Measurements from ENCODE around the gene ITGA8.
"Not testable (repeated sequence)": the region's sequence is repeated elsewhere in the genome, so short reads cannot be mapped to it uniquely, and the experiment has no call there.

Gene ITGA8

DNA sequence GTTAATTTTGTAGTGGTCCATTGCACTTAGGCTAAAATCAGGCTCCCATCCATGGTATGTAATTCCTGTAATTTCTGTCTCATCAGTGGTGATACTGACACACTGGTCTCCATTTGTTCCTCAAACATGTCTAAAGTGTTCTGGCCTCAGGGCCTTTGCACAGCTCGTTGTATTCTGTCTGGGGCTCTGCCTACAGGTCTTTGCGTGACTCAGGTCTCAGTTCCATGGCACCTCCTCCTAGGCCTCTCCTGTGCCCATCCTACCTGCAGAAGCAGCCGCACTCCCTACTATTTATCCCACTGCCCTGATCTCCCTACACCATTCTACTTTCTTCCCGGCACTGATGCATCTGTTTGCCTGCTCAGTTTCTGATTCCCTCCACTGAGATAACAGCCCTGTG is 173.8 kb downstream of the ITGA8 start:
- DNase-seq: no peak

DNA sequence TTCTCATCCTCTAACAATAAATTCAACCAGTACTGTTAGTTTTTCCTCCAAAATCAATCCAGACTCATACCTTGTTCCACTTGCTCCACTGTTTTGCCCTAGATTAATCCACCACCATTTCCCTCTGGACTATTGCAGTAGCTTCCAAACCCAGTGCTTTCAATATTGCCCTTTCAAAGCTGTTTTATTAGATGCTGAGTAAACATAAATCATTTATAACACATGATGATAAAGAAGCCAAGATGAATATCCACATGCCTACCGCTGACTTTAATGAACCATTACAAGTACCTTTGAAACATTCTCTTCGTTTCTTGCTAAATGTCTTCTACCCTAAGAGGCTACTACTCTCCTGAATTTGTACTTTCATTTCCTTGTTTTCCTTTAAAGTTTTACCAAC is 174.5 kb downstream of the ITGA8 start:
- no peak for DNase-seq

DNA sequence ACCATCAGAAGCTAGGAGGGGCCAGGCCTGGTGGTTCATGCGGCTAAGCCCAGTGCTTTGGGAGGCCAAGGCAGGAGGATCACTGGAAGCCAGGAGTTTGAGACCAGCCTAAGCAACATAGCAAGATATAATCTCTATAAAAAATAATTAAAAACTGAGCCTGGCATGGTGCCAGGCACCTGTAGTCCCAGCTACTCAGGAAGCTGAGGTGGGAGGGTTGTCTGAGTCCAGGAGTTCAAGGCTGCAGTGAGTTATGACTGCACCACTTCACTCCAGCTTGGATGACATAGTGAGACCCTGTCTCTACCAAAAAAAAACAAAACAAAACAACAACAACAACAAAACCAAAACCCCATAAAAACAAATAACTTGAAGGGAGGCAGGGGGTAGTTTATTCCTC is 175.7 kb downstream of the ITGA8 start:
- DNase-seq: no peak

DNA sequence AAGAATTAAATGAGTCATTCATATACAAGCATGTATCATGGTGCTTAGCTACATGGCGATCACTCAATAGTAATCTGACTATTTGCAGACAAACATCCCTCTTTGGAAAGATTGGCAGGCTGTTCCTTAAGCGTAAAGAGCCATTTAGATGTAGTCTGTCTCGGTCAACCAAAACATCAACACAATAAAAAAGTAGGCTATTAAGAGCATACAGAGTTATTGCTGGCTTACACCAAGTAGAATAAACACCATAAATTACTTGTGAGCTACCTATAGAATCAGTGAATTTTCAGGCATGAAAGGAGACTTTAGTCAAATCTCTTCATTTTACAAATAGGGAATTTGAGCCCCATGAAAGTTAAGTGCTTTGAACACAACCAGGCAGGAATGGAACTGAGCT is 176.9 kb downstream of the ITGA8 start:
- no peak for DNase-seq

DNA sequence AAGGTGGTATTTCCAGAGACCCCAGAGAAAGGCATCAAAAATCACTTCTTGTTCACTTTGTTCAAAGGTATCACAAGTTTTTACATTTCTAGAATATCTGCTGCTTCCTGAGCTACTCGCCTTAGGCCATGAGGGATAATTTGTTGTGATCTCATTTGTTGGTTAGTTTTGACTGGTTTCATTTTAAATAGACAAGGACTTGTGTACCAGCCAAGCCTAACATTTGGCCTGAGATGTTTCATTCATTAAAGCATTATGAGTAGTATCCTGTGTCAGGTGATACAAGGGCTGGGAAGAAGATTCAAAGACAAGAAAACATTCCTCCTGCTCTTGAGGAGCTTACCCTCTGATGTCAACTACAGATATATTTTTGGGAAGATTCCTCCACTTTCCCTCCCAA is 178.3 kb downstream of the ITGA8 start:
- no peak for DNase-seq

DNA sequence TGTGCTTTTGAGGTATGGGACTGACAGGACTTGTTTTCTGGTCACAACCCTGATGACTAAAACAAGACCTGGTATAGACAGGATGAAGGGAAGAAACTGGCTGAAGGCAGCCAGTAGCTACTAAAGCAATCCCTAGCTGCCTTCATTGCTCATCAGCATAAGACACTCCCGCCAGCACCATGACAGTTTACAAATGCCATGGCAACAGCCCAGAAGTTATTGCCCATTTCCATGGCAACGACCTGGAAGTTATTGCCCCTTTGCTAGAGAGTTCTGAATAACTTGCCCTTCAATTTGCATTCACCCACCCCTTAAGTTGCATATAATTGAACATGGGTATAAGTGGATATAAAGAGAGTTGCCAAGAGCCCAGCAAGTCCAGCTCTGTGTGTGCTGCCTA is 179.0 kb downstream of the ITGA8 start:
- no peak for DNase-seq

DNA sequence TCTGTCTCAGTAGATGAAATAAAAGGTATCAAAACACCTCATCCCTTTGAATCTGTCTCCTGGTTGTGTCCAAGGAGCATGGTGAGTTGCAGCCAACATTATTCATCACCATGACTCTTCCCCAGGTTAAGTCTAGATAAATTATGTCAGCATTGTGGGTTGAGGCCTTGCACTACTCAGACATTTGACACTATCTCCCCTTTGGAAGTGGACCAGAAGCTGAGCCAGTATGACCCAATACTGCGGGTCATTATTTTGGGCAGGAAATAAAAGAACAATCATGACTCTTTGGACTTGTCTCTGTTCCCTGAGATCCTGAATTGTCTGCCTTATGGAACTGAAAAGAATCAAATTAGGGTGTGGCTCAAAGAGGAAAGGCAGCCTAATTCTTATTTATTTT is 180.5 kb downstream of the ITGA8 start:
- no peak for DNase-seq

DNA sequence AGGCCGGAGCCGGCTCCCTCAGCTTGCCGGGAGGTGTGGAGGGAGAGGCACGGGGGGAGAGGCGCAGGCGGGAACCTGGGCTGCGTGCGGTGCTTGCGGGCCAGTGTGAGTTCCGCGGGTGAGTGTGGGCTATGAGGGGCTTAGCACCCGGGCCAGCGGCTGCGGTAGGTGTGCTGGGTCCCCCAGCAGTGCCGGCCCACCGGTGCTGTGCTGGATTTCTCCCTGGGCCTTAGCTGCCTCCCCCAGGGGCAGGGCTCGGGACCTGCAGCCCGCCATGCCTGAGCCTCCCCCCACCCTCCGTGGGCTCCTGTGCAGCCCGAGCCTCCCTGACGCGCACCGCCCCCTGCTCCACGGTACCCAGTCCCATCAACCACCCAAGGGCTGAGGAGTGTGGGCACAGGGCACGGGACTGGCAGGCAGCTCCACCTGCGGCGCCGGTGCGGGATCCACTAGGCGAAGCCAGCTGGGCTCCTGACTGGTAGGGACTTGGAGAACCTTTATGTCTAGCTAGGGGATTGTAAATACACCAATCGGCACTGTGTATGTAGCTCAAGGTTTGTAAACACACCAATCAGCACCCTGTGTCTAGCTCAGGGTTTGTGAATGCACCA is 184.7 kb downstream of the ITGA8 start:
- not testable (repeated sequence) for DNase-seq

DNA sequence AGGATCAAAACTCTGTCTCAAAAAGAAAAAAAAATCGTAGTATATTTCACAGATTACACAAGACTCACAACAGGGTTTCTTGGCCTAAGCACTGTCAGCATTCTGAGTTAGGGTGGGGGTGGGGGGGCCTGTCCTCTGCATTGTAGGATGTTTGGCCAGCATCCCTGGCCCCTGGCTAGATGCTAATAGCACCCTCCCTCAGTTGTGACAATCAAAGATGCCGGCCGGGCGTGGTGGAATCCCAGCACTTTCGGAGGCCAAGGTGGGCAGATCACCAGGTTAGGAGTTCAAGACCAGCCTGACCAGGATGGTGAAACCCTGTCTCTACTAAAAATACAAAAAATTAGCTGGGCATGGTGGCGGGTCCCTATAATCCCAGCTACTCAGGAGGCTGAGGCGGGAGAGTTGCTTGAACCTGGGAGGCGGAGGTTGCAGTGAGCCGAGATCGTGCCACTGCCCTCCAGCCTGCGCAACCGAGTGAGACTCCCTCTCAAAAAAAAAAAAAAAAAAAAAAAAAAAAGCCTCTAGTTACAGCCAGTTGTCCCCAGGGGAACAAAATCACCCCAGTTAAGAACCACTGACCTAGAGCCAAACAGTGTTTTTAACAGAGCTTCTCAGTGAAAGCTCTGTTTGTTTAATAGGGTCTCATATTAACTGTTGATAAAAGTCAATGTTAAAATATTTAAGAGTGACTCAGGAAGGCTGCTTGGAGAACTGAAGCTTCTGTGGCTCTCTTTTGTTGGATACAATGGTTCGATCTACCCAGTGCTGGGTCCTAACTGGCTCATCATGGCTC is 187.6 kb downstream of the ITGA8 start:
- no peak for DNase-seq

DNA sequence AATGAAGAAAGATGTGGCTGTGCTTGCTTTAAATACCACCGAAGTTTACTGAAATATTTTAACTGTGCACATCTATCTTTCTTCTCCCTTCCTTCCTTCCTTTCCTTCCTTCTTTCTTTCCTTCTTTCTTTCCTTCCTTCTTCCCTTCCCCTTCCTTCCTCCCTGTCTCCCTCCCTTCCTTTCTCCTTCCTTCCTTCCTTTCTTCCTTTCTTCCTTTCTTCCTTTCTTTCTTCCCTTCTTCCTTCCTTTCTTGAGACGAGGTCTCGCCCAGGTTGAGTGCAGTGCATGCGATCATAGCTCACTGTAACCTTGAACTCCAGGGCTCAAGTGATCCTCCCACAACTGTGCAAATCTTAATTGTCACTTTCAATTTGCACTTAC is 190.9 kb downstream of the ITGA8 start:
- no peak for DNase-seq

DNA sequence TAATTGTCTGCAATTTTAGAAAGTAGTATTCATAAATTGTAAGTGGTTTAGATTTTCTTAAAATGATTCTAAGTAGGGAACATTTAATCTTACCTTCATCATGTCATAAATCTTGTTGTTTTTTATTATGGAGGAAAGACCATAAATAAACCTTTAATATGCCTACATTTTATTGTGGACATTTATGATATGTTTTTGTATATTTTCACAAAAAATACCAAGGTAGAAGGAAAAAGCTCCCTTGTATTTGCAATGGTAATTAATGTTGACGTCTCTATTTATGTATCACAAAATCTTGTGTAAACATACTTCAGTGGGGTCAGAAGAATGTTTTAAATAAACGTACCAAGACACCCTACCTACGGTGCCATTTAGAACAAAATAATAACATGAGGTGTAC is 193.0 kb downstream of the ITGA8 start:
- no peak for DNase-seq

DNA sequence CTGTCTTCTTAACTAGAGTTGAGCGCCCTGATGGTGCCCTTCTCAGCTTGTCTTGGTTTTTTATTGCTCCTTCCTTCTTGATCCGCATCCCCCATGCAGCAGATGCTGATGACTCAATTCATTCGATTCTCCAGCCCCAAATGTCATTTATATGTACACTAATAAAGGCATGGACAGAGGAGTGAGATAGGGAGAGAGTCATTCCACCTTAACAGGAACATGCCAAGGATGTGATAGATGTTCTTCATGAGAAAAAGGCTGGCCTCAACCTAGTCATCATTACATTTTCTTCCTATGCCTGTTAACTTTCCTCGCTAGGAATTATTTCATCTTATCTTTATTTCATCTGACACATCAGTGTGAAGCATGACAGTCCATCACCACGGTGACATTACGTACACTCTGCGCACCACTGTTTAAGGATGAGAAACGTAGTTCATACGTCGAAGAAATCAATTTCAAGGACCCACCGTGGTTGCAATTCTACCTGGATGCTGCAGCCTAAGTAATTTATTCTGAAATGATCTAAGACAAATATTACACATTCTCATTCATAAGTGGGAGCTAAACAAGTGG is 198.3 kb downstream of the ITGA8 start:
- no peak for DNase-seq

DNA sequence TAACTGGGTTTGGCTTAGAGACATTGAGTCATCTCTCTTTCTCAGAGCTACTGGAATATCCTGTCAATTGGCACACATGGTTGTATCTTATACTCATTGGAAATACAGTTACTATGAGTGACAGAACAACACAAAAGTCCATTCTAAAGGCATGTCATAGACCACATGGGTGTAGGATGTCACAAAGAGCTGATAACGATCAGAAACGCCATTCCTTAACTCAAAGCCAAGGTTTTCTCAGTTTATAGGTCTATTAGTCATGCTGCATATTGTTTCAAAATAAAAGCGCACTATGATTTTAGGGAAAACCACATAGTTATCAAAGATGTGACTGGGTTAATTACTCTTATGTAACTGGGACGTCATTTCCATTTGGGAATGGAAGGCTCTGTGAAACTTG is 201.5 kb downstream of the ITGA8 start:
- no peak for DNase-seq

DNA sequence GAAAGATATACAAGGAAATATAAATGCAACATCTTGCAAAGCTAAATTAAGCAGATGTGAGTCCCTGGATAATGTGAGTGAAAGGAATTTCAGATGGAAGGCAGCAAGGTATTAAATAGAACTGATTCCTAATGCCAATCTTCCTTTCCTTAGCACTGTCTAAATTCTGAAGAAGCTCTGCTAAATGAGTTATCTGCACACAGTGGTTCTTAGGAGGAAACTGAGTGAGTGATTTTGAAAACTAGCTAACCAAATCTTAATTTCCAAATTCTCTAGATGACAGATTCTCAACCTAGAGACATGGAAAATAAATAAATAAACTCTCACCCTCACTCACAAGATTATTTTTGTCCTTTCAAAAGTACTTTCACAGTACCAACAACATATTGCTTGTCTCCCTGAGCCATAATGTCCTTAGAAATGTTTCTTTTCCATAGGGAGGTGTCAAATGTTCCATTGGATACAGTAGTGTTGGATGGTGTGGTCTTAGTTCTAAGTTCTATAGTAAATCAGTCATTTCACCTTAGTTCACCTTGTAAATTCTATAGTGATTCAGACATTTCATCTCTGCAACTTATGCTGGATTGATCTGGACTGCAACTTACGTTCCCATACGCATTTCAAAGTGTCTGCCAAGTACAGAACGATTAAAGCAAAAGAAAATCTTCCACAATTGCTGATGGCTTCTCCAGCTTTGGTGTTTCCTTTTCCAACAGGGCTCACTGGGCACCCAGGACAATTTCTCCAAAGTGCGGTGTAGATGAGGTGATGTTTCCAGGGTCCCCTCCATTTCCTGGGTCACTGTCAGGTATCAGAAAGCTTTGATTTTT is 203.3 kb downstream of the ITGA8 start:
- DNase-seq: no peak

DNA sequence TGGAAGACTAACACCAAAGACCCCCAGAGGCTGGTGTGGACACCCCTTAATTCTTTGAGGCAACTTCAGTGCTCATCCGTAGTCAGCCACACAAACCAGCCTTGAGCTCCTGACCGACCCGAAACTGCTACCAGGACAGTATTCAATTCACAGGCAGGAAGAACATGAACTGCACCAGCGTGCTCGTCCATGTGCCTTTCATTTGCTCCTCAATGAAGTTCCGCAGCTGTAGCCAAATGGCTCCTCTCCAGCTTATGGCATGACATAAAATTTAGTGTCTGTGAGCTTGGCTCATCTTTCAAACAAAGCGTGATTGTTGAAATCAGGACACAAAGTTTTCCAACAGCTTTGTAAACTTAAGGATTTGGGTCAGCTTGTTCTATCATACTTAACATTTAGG is 204.5 kb downstream of the ITGA8 start:
- DNase-seq: no peak

DNA sequence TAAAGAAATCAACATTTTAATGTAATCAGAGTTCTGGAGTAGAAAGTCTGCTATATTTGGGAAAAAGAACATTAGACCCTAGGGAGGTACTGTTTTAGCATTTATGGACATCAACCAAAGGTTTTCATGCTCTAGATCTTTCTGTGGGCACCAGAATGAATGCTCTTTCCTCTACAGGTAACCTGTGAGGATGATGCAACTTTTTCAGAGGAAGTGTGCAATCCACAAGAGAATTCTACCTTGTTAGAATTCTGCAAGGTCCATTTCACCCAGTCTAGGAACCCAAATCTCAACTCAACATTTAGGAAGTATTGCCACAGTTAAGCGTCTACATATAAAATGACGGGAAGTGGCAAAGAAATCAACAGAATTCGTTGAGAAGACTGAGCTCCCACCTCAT is 208.8 kb downstream of the ITGA8 start:
- no peak for DNase-seq

DNA sequence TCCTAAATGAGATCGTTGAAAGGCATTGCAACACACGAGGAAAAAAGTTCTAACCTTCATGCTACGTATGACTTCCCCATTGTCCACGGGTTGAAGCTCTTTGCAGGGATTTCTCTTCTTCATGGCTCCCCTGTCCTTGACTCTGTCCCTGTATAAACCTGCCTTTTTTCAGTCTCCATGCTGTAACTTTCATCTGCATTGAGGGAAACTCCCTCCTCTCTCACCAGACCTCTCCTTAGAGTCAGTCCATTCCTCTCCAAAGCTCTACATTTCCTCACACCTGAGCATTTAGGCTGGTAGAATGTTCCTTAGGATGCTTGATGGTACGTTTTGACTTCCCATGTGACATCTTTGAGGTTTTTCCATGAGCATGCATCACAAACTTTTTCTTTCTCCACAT is 214.4 kb downstream of the ITGA8 start:
- DNase-seq: no peak

DNA sequence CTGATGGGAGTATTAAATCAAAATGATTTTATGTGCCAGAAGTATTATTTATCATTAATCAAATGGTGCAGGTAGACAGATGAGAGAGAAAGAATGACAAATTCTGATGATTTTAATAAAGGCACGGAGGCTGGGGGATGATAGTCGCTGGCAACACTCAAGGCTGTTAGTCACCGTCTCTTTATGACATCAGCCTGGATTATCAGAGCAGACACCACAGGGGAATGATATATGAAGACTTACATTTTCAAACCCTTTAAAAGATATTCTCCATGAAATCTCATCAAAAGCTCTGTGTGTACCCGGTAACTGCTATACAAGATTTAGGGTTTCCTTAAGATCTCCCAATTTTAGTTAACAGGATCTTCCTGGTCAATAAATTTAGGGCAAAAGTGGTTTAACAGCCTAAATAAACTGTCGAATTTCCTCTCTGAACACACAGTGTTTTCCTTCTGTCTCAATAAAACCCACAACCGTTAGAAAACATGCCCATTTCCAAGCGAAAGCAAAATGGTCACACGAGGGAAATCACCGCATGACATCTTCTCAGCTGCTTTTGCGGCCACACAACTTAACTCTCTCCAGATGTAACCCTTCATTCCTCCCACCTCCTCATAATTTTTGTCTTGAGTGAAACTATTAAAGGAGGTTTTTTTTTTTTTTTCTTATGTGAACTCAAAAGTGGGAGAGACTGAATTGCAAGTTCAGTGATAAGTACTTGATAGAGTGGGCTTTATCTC is 215.5 kb downstream of the ITGA8 start:
- DNase-seq: no peak

DNA sequence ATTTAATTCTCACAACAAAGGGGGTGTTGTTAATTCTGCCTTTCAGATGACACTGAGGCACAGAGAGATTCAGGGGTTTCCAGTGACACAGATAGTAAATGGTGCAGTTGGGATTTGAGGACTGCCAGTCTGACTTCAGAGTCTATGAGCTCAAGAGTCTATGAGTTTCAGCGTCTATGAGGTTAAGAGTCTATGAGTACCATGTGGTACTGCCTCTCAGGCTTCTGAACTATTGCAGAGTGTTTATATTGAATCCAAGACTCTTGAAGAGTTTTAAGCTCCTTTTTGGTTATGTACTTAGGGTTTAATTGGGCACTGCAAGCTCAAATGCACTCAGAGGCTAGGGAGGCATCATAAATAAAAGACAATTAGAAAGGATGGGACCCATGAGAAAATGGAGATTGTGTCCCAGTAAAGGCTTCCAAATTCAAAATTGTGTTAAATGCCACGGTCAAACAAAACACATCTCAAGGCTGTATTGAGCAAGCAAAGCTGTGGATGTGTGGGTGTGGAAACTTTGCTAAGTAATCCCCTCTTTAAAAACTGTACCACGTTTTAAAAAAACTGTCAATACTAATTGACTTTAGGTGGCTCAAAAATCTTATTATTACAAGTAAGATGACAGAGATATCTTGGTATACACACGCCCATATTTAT is 224.7 kb downstream of the ITGA8 start:
- no peak for DNase-seq

DNA sequence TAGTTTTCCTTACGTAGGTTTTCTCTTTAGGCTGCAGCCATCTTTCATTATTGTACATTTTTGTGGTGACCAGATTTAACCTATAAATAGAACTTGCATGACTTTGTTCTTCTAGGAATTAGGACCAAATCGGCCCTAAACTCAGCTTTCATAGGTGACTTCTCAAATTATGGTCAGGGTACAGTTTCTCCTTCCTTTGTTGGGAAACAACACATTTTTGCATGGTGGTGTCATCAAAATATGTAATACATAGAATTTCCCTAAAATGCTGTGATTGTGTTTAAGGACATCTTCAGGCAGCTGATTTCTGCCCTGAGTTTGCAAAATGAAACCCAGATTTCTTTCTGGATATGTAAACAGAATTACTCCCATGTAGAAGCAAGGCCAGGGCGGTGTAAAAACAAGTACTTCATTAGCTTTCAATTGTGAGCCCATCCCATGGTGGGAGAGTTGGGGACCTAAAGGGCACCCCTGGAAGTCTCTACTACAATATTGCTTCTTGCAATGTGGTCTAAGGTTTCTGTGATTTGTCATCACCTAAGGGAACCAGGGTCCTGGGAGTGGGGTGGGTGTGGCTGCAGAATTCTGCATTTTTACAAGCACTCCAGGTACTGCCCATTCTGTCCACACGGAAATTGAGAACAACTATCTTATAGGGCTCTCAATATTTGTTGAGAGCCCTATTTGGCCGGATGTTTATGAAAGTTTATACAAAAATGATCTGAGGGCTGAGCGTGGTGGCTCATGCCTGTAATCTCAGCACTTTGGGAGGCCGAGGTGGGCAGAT is 227.7 kb downstream of the ITGA8 start:
- DNase-seq: no peak

DNA sequence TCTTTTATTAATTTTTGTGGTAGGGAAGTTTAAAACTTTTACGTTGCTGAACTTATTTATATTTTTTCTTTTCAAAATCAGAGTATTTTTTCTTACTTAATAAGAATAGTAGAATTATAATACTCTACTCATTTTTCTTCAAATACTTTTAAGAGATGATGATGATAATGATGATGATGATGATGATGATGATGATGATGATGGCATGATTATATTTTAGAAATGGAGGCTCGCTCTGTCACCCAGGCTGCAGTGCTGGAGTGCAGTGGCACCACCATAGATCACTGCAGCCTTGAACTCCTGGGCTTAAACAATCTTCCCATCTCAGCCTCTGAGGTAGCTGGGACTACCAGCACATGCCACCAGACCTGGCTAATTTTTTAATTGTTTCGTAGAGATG is 230.3 kb downstream of the ITGA8 start:
- no peak for DNase-seq

DNA sequence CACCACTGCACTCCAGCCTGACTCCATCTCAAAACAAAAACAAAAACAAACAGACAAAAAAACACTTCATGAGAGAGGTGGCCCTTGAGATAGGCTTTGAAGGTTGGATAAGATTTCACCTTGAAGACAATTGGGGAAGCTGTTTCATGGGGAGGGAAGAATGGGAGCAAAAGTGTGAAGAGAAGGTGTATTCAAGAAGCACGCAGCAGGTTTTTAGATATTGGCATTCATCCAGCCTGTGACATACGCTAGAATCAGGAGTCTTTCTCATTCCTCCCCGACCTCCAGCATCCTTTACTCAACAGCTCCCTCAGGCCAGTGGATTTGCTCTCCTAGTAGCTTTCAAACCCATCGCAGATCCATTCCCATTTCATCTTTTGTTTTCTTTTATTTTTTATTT is 232.3 kb downstream of the ITGA8 start:
- DNase-seq: no peak
